NCI-H1436 treated with DMSO at 0.1 percent for 48 hours (cell line): ENCODE data around the gene WNT8A.

Source experiments
- DNase-seq: peaks from one replicate; lab custom pipeline; 2025; lab: John Stamatoyannopoulos, UW

The WNT8A gene

DNA sequence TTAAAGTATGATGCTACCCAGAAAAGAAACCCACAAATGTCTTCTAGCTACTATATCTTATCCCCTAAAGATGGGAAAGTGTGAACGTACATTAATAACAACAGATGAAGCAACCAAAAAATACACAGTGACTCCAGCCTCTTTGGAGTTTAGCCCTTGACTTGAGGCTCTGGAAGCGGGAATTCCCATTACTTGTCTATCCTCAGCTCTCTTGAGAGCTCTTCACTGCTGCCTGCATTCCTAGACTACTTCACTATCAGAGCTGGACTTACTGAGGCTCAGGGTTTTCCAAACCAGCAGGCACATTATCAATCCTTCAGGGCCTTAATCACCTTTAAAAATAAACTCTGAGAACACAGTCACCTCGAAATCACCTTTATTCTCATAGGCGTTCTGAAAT is 56.4 kb downstream of the WNT8A start:
- DNase-seq = no peak
